ENCODE data around the gene FAM171A1. TPM values are rescaled to one million over a fixed set of nuclear protein-coding genes. Genes with fewer than 3 reads are reported as not detected.

Gene FAM171A1
- total and polyA plus RNA-seq, 5 donors from 2014 or later, result 2.4 to 4.8 (median 4.5) TPM

DNA sequence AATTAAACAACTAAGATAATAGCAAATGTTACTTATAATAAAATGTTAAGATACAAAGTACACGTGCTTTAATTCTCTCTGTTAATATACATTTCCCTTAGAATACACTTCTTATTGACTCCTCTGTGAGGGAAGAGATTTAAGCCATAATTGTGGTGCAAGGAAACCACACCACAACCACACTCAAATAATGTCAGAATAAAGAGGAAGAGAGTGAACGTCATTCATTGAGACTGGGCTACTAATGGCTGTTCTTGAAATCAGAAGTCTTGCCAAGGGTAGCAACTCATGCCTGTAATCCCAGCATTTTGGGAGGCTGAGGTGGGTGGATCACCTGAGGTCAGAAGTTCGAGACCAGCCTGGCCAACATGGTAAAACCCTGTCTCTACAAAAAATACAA lies 10.0 kb downstream of the FAM171A1 start:
- H3K4me1 Mint-ChIP-seq, result peaks cover 0 to 4% (median 0%) of the 10 kb centered on the region in 4 donors
- Histone ChIP-seq H3K27me3 (ENCODE audit: control insufficient read depth, insufficient read depth, low read length) (peaks cover 2% of the 10 kb centered on the region), H3K4me3 (ENCODE audit: low read depth, low read length) (no peak overlapping the region), H3K27ac (ENCODE audit: insufficient read depth, low read length, poor library complexity, severe bottlenecking) (no peak overlapping the region), H3K4me1 (ENCODE audit: control insufficient read depth, insufficient read depth, low read length, poor library complexity, severe bottlenecking) (no peaks in the 10 kb centered on the region), H3K36me3 (ENCODE audit: control insufficient read depth, insufficient read depth, low read length) (no peaks in the 10 kb centered on the region), H3K9me3 (ENCODE audit: control insufficient read depth in 2 of 2, low read length in 2 of 2) (no peaks in the 10 kb centered on the region)
- no peak overlapping the region for H3K4me3 Mint-ChIP-seq
- no peak for ATAC-seq (ENCODE audit: low read depth in 2 of 2)
- H3K27ac Mint-ChIP-seq, result no peak overlapping the region
- H3K36me3 Mint-ChIP-seq, result no peaks in the 10 kb centered on the region
- no peak for DNase-seq
- H3K27me3 Mint-ChIP-seq, result peaks cover 34% of the 10 kb centered on the region
- H3K9me3 Mint-ChIP-seq, result peaks cover 0 to 2% (median 0%) of the 10 kb centered on the region in 7 donors

DNA sequence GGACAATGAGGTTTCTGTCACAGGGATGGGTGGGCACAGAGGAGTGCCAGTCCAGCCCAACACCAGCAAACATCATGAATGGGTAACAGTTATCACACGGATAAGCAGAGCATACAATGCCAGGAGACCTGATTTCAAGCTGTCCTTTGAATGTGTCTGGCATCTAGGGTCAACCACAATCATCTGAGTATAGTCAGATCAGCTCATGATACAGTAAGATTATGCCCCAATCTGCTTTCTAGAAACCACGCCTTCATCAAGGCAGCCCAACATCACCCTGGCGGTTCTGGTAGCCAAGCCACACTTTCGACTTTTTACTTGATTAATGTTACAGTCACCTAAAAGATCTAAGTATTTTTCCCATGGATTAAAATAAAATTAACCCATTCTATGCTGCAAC lies 10.5 kb downstream of the FAM171A1 start:
- peaks cover 31% of the 10 kb centered on the region for H3K27me3 Mint-ChIP-seq
- H3K4me1 Mint-ChIP-seq, result peaks cover 0 to 4% (median 0%) of the 10 kb centered on the region in 4 donors
- no peak for ATAC-seq (ENCODE audit: low read depth in 2 of 2)
- H3K27ac Mint-ChIP-seq, result no peak overlapping the region
- no peak for DNase-seq
- no peaks in the 10 kb centered on the region for H3K36me3 Mint-ChIP-seq
- H3K4me1 ChIP-seq (ENCODE audit: control insufficient read depth, insufficient read depth, low read length, poor library complexity, severe bottlenecking), result no peaks in the 10 kb centered on the region
- H3K9me3 ChIP-seq (ENCODE audit: control insufficient read depth in 2 of 2, low read length in 2 of 2), result no peaks in the 10 kb centered on the region
- H3K9me3 Mint-ChIP-seq, result peaks cover 0 to 2% (median 0%) of the 10 kb centered on the region in 7 donors
- no peaks in the 10 kb centered on the region for H3K36me3 ChIP-seq (ENCODE audit: control insufficient read depth, insufficient read depth, low read length)
- H3K4me3 ChIP-seq (ENCODE audit: low read depth, low read length), result no peak overlapping the region
- H3K4me3 Mint-ChIP-seq, result no peak overlapping the region
- no peak overlapping the region for H3K27ac ChIP-seq (ENCODE audit: insufficient read depth, low read length, poor library complexity, severe bottlenecking)
- H3K27me3 ChIP-seq (ENCODE audit: control insufficient read depth, insufficient read depth, low read length), result peaks cover 2% of the 10 kb centered on the region

- Mint-ChIP-seq H3K27me3 (peaks cover 24% of the 10 kb centered on the region), H3K36me3 (no peaks in the 10 kb centered on the region), H3K9me3 (peaks cover 0 to 1% (median 0%) of the 10 kb centered on the region in 7 donors), H3K4me3 (no peak overlapping the region), H3K27ac (no peak overlapping the region), H3K4me1 (peaks cover 0 to 6% (median 0%) of the 10 kb centered on the region in 4 donors)
- Histone ChIP-seq H3K4me3 (ENCODE audit: low read depth, low read length) (no peak overlapping the region), H3K9me3 (ENCODE audit: control insufficient read depth in 2 of 2, low read length in 2 of 2) (no peaks in the 10 kb centered on the region), H3K36me3 (ENCODE audit: control insufficient read depth, insufficient read depth, low read length) (no peaks in the 10 kb centered on the region), H3K27me3 (ENCODE audit: control insufficient read depth, insufficient read depth, low read length) (peaks cover 2% of the 10 kb centered on the region), H3K4me1 (ENCODE audit: control insufficient read depth, insufficient read depth, low read length, poor library complexity, severe bottlenecking) (no peaks in the 10 kb centered on the region), H3K27ac (ENCODE audit: insufficient read depth, low read length, poor library complexity, severe bottlenecking) (no peak overlapping the region)
- DNase-seq (no peak), ATAC-seq (ENCODE audit: low read depth in 2 of 2) (no peak)
These were observed 17.5 kb downstream of the FAM171A1 start for GRCh38 chr10:15353471-15354017.

- Histone ChIP-seq H3K27ac (ENCODE audit: insufficient read depth, low read length, poor library complexity, severe bottlenecking) (no peak overlapping the region), H3K4me1 (ENCODE audit: control insufficient read depth, insufficient read depth, low read length, poor library complexity, severe bottlenecking) (no peaks in the 10 kb centered on the region), H3K4me3 (ENCODE audit: low read depth, low read length) (no peak overlapping the region), H3K27me3 (ENCODE audit: control insufficient read depth, insufficient read depth, low read length) (peaks cover 4% of the 10 kb centered on the region), H3K9me3 (ENCODE audit: control insufficient read depth in 2 of 2, low read length in 2 of 2) (no peaks in the 10 kb centered on the region), H3K36me3 (ENCODE audit: control insufficient read depth, insufficient read depth, low read length) (no peaks in the 10 kb centered on the region)
- Mint-ChIP-seq H3K4me3 (no peak overlapping the region), H3K27ac (no peak overlapping the region), H3K27me3 (peaks cover 24% of the 10 kb centered on the region), H3K4me1 (peaks cover 0 to 6% (median 0%) of the 10 kb centered on the region in 4 donors), H3K36me3 (no peaks in the 10 kb centered on the region), H3K9me3 (peaks cover 0 to 1% (median 0%) of the 10 kb centered on the region in 7 donors)
- DNase-seq (no peak), ATAC-seq (ENCODE audit: low read depth in 2 of 2) (no peak)
These were observed 18.3 kb downstream of the FAM171A1 start for GRCh38 chr10:15352836-15353235.

GRCh38 chr10:15352201-15352600 lies 18.9 kb downstream of the FAM171A1 start:
- peaks cover 4% of the 10 kb centered on the region for H3K27me3 ChIP-seq (ENCODE audit: control insufficient read depth, insufficient read depth, low read length)
- Mint-ChIP-seq H3K4me3 (no peak overlapping the region), H3K27me3 (peaks cover 20% of the 10 kb centered on the region), H3K9me3 (peaks cover 0 to 1% (median 0%) of the 10 kb centered on the region in 7 donors), H3K4me1 (peaks cover 0 to 4% (median 0%) of the 10 kb centered on the region in 4 donors), H3K27ac (no peak overlapping the region), H3K36me3 (no peaks in the 10 kb centered on the region)
- DNase-seq (no peak), ATAC-seq (ENCODE audit: low read depth in 2 of 2) (no peak)
- H3K4me1 ChIP-seq (ENCODE audit: control insufficient read depth, insufficient read depth, low read length, poor library complexity, severe bottlenecking), result no peaks in the 10 kb centered on the region
- no peaks in the 10 kb centered on the region for H3K36me3 ChIP-seq (ENCODE audit: control insufficient read depth, insufficient read depth, low read length)
- H3K9me3 ChIP-seq (ENCODE audit: control insufficient read depth in 2 of 2, low read length in 2 of 2), result no peaks in the 10 kb centered on the region
- H3K27ac ChIP-seq (ENCODE audit: insufficient read depth, low read length, poor library complexity, severe bottlenecking), result no peak overlapping the region
- H3K4me3 ChIP-seq (ENCODE audit: low read depth, low read length), result no peak overlapping the region

DNA sequence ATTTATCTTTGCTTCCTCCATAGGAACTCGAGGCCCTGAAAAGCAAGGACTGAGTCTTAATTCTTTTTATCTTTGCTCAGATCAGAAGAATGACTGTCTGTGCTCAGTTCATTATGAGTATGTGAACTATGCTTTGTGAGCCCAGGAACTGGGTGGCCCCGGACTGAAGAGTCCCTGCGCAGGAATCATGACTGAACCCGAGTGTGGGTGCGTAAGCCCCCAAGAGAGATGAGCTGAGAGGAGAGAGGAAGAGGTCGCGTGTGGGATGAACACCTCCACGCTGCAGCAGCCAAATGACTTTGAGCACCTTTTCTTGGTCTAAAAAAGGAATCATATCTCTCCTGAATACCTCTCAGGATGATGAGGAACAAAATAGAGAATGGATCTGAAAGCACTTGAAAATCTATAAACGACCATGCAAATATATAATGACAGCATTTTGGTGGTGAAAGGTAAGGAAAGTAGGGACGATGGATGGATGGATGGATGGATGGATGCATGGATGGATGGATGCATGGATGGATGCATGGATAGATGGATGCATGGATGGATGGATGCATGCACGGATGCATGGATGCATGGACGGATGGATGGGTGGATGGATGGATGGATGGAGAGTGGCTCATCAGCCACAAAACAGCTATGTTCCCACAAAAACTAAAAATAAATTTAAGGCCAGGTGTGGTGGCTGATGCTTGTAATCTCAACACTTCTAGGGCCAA lies 19.8 kb downstream of the FAM171A1 start:
- Mint-ChIP-seq H3K4me1 (peaks cover 0 to 4% (median 0%) of the 10 kb centered on the region in 4 donors), H3K36me3 (no peaks in the 10 kb centered on the region), H3K9me3 (peaks cover 0 to 1% (median 0%) of the 10 kb centered on the region in 7 donors), H3K4me3 (no peak overlapping the region), H3K27me3 (peaks cover 17% of the 10 kb centered on the region), H3K27ac (peak overlapping the region in 1 of 3 donors; percentile 16)
- H3K4me1 ChIP-seq (ENCODE audit: control insufficient read depth, insufficient read depth, low read length, poor library complexity, severe bottlenecking), result no peaks in the 10 kb centered on the region
- no peaks in the 10 kb centered on the region for H3K9me3 ChIP-seq (ENCODE audit: control insufficient read depth in 2 of 2, low read length in 2 of 2)
- peaks cover 4% of the 10 kb centered on the region for H3K27me3 ChIP-seq (ENCODE audit: control insufficient read depth, insufficient read depth, low read length)
- H3K4me3 ChIP-seq (ENCODE audit: low read depth, low read length), result no peak overlapping the region
- no peak for ATAC-seq (ENCODE audit: low read depth in 2 of 2)
- H3K27ac ChIP-seq (ENCODE audit: insufficient read depth, low read length, poor library complexity, severe bottlenecking), result no peak overlapping the region
- DNase-seq, result no peak
- H3K36me3 ChIP-seq (ENCODE audit: control insufficient read depth, insufficient read depth, low read length), result no peaks in the 10 kb centered on the region

GRCh38 chr10:15349112-15349511 lies 22.0 kb downstream of the FAM171A1 start:
- Histone ChIP-seq H3K4me3 (ENCODE audit: low read depth, low read length) (no peak overlapping the region), H3K9me3 (ENCODE audit: control insufficient read depth in 2 of 2, low read length in 2 of 2) (no peaks in the 10 kb centered on the region), H3K27ac (ENCODE audit: insufficient read depth, low read length, poor library complexity, severe bottlenecking) (no peak overlapping the region), H3K27me3 (ENCODE audit: control insufficient read depth, insufficient read depth, low read length) (peaks cover 4% of the 10 kb centered on the region), H3K4me1 (ENCODE audit: control insufficient read depth, insufficient read depth, low read length, poor library complexity, severe bottlenecking) (no peaks in the 10 kb centered on the region), H3K36me3 (ENCODE audit: control insufficient read depth, insufficient read depth, low read length) (no peaks in the 10 kb centered on the region)
- Mint-ChIP-seq H3K27me3 (peaks cover 16% of the 10 kb centered on the region), H3K36me3 (no peaks in the 10 kb centered on the region), H3K4me1 (peaks cover 0 to 4% (median 0%) of the 10 kb centered on the region in 4 donors), H3K4me3 (peak overlapping the region in 1 of 4 donors; percentile 33), H3K27ac (no peak overlapping the region), H3K9me3 (peaks cover 0 to 1% (median 0%) of the 10 kb centered on the region in 7 donors)
- DNase-seq, result no peak
- ATAC-seq (ENCODE audit: low read depth in 2 of 2), result no peak
